HG02884 (cell line): ENCODE data around the gene MTAP.

ENCODE experiments used
- ATAC-seq: cut with Tn5 transposase; IDR thresholded peaks from one replicate; pipeline ENCODE4 v1.9.1; 2021; ENCODE audit warnings: mild to moderate bottlenecking, moderate library complexity; ENCODE audit not compliant: unreplicated experiment

Gene MTAP

GRCh38 chr9:21967702-21968101, 165.3 kb downstream of the MTAP start:
- no peak for ATAC-seq

GRCh38 chr9:21968331-21969010, 166.0 kb downstream of the MTAP start:
- ATAC-seq = no peak

GRCh38 chr9:21969011-21969940, 166.8 kb downstream of the MTAP start:
- ATAC-seq = no peak

- no peak for ATAC-seq
Measured at GRCh38 chr9:21969951-21970799, 167.7 kb downstream of the MTAP start.

- no peak for ATAC-seq
Measured at GRCh38 chr9:21970800-21971640, 168.6 kb downstream of the MTAP start.

- no peak for ATAC-seq
Measured at GRCh38 chr9:21972361-21972760, 169.9 kb downstream of the MTAP start.

- ATAC-seq = peak; percentile 8
Measured at GRCh38 chr9:21974343-21974721, 171.9 kb downstream of the MTAP start.

- peak; percentile 62 for ATAC-seq
Measured at GRCh38 chr9:21974722-21975409, 172.4 kb downstream of the MTAP start.

- ATAC-seq = no peak
Measured at GRCh38 chr9:21976334-21976875, 174.0 kb downstream of the MTAP start.

- no peak for ATAC-seq
Measured at GRCh38 chr9:21982391-21982790, 180.0 kb downstream of the MTAP start.

- ATAC-seq = no peak
Measured at GRCh38 chr9:21982861-21983560, 180.6 kb downstream of the MTAP start.

GRCh38 chr9:21983561-21983935, 181.1 kb downstream of the MTAP start:
- ATAC-seq = no peak

- no peak for ATAC-seq
Measured at GRCh38 chr9:21984101-21984500, 181.7 kb downstream of the MTAP start.

GRCh38 chr9:21985964-21986667, 183.7 kb downstream of the MTAP start:
- ATAC-seq = no peak
